SU-DHL-6 (cell line): ENCODE results near the gene ZNF197.

Experiments used
- CTCF ChIP-seq: fragments of 200-600 bp; sonication (generic); IDR thresholded peaks from one replicate; pipeline ENCODE4 v1.5.1; 2017; ENCODE audit warnings: antibody characterized with exemption, mild to moderate bottlenecking, low read length, moderate library complexity; ENCODE audit not compliant: insufficient read depth, poor library complexity, severe bottlenecking
- EZH2phosphoT487 ChIP-seq: fragments of 200-600 bp; sonication (generic), shearing (Covaris generic); conservative IDR thresholded peaks from 2 replicates; pipeline ENCODE4 v1.6.1; 2018; ENCODE audit warnings: mild to moderate bottlenecking, antibody characterized with exemption, low read length, moderate library complexity, mixed read lengths

- TF ChIP-seq CTCF (no peak), EZH2phosphoT487 (no peak)
Measured at GRCh38 chr3:44596621-44597020, 28.2 kb upstream of the ZNF197 start.
